ENCODE data around the gene BACH1. TPM values are rescaled to one million over a fixed set of nuclear protein-coding genes. Genes with fewer than 3 reads are reported as not detected.

Gene BACH1
- total RNA-seq, 1 donor from 2014 or later: 93.1 TPM

DNA sequence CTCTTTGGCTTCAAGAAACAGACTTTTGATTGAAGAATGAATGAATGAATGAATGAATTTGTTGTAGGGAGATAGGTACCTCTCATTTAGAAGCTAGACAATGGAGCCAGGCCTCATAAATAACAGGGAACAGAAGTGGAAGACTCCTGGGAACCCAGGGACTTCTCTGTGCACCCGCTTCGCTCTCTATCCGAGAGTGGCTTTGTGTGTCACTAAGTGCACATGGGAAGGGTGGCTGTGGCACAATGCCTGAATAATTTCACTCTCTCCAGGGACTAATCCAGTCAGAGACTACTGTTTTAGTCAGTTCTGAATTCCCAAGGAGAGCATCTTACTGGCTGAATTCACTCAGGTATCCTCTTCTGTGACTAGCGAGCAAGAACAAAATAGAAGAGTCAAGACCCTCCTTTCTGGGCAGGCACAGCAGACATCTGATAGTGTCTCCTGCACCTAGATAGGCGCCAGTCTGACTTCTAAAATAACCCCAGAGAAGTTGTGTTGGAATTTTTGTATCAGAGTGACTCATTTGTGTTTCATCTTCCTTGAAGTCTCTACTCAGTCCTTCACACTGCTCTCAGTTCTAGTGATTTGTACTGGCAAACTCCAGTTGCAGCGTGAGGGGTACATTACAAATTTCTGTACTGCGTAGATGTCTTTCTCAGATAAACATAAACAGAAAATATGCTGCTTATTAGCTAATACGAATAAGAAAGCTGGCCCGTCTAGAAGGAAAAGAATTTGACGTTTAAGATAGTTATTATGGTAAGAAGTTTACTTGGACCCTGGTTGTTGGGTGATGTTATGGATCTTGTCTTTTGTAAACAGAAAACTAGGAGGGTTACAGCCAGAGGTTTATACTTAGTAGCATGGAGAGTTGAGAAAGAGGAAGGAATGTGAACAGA lies 34.0 kb downstream of the BACH1 start:
- H3K79me2 ChIP-seq (ENCODE audit: insufficient read depth, low read length): peaks cover 96% of the 10 kb centered on the region
- peak overlapping the region; percentile 36 for H3K4me2 ChIP-seq (ENCODE audit: low read length)
- H4K20me1 ChIP-seq (ENCODE audit: insufficient read depth, low read length): peaks cover 39% of the 10 kb centered on the region
- no peaks in the 10 kb centered on the region for H3K27me3 Mint-ChIP-seq (ENCODE audit: low read depth, unreplicated experiment)
- H2AFZ ChIP-seq (ENCODE audit: low read depth, low read length): no peak overlapping the region
- H3K36me3 Mint-ChIP-seq (ENCODE audit: low read depth, unreplicated experiment): peaks cover 3% of the 10 kb centered on the region
- no peak for TF ChIP-seq CTCF (IDR thresholded peaks at IDR 0.05; ENCODE audit: insufficient read depth, low read depth, low read length)
- TF ChIP-seq EZH2 (IDR thresholded peaks at IDR 0.05; ENCODE audit: insufficient read depth, low read length): no peak
- H3K27ac ChIP-seq (ENCODE audit: low read depth, low read length): peak overlapping the region; percentile 65
- peaks cover 38% of the 10 kb centered on the region for H3K4me1 ChIP-seq (ENCODE audit: insufficient read depth, low read length)
- no peaks in the 10 kb centered on the region for H3K9me3 ChIP-seq (ENCODE audit: insufficient read depth, low read depth, low read length)
- H3K36me3 ChIP-seq (ENCODE audit: insufficient read depth, low read length): peaks cover 25% of the 10 kb centered on the region
- H3K27me3 ChIP-seq (ENCODE audit: insufficient read depth, low read length): no peaks in the 10 kb centered on the region
- peak overlapping the region; percentile 35 for H3K9ac ChIP-seq (ENCODE audit: low read length)
- H3K4me3 ChIP-seq (ENCODE audit: insufficient read depth, low read depth, low read length): no peak overlapping the region
- H3K9me3 Mint-ChIP-seq (ENCODE audit: unreplicated experiment): no peaks in the 10 kb centered on the region
- H3K27ac Mint-ChIP-seq (ENCODE audit: unreplicated experiment): peak overlapping the region; percentile 76
- peak overlapping the region; percentile 62 for H3K4me3 Mint-ChIP-seq (ENCODE audit: unreplicated experiment)
- peak; percentile 86 for FAIRE-seq
- H3K4me1 Mint-ChIP-seq (ENCODE audit: low read depth, unreplicated experiment): peaks cover 32% of the 10 kb centered on the region
- peak; percentile 76 for DNase-seq (ENCODE audit: low read depth)

DNA sequence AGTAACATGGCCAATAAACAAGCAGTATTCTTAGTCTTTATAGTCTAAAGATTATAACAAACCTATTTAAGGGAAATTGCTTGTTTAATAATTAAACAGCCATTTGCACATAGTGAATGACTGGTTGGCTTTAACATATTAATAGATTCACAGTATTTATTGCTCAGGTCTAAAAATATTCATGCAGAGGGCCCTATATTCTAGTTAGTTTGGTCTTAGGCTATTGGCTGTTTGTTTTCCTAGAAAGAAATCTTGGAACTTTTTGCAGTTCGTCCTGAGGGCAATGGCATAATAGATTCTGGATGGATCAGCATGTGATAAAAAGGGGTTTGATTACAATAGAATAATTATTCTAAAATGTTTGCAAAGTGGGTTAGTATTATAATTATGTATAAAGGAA lies 34.7 kb downstream of the BACH1 start:
- peaks cover 21% of the 10 kb centered on the region for H3K36me3 ChIP-seq (ENCODE audit: insufficient read depth, low read length)
- no peak for TF ChIP-seq EZH2 (IDR thresholded peaks at IDR 0.05; ENCODE audit: insufficient read depth, low read length)
- no peak for TF ChIP-seq CTCF (IDR thresholded peaks at IDR 0.05; ENCODE audit: insufficient read depth, low read depth, low read length)
- peaks cover 96% of the 10 kb centered on the region for H3K79me2 ChIP-seq (ENCODE audit: insufficient read depth, low read length)
- no peak overlapping the region for H3K4me3 ChIP-seq (ENCODE audit: insufficient read depth, low read depth, low read length)
- no peaks in the 10 kb centered on the region for H3K9me3 ChIP-seq (ENCODE audit: insufficient read depth, low read depth, low read length)
- no peaks in the 10 kb centered on the region for H3K27me3 Mint-ChIP-seq (ENCODE audit: low read depth, unreplicated experiment)
- no peak overlapping the region for H2AFZ ChIP-seq (ENCODE audit: low read depth, low read length)
- H3K27ac Mint-ChIP-seq (ENCODE audit: unreplicated experiment): no peak overlapping the region
- peak overlapping the region; percentile 35 for H3K9ac ChIP-seq (ENCODE audit: low read length)
- H3K27me3 ChIP-seq (ENCODE audit: insufficient read depth, low read length): no peaks in the 10 kb centered on the region
- H3K9me3 Mint-ChIP-seq (ENCODE audit: unreplicated experiment): no peaks in the 10 kb centered on the region
- peaks cover 32% of the 10 kb centered on the region for H3K4me1 Mint-ChIP-seq (ENCODE audit: low read depth, unreplicated experiment)
- peak overlapping the region; percentile 3 for H3K4me3 Mint-ChIP-seq (ENCODE audit: unreplicated experiment)
- H3K36me3 Mint-ChIP-seq (ENCODE audit: low read depth, unreplicated experiment): peaks cover 2% of the 10 kb centered on the region
- H3K4me2 ChIP-seq (ENCODE audit: low read length): peak overlapping the region; percentile 36
- H4K20me1 ChIP-seq (ENCODE audit: insufficient read depth, low read length): peaks cover 36% of the 10 kb centered on the region
- DNase-seq (ENCODE audit: low read depth): no peak
- H3K27ac ChIP-seq (ENCODE audit: low read depth, low read length): peak overlapping the region; percentile 65
- peaks cover 38% of the 10 kb centered on the region for H3K4me1 ChIP-seq (ENCODE audit: insufficient read depth, low read length)
- no peak for FAIRE-seq

Data from astrocyte (in vitro differentiated cells and primary cell).